Measurements from ENCODE around the gene IGFALS.

- no peak for TF ChIP-seq POLR2A (IDR thresholded peaks at IDR 0.05)
- TF ChIP-seq, protein P1, sequence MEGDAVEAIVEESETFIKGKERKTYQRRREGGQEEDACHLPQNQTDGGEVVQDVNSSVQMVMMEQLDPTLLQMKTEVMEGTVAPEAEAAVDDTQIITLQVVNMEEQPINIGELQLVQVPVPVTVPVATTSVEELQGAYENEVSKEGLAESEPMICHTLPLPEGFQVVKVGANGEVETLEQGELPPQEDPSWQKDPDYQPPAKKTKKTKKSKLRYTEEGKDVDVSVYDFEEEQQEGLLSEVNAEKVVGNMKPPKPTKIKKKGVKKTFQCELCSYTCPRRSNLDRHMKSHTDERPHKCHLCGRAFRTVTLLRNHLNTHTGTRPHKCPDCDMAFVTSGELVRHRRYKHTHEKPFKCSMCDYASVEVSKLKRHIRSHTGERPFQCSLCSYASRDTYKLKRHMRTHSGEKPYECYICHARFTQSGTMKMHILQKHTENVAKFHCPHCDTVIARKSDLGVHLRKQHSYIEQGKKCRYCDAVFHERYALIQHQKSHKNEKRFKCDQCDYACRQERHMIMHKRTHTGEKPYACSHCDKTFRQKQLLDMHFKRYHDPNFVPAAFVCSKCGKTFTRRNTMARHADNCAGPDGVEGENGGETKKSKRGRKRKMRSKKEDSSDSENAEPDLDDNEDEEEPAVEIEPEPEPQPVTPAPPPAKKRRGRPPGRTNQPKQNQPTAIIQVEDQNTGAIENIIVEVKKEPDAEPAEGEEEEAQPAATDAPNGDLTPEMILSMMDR (IDR thresholded peaks at IDR 0.05): no peak
Observed at GRCh38 chr16:1792836-1793577, 498 bp downstream of the IGFALS start.

Measured in lower leg skin (tissue), 3 donors.